Measurements from ENCODE around the gene ASB7.
"Not testable (repeated sequence)": the region's sequence is repeated elsewhere in the genome, so short reads cannot be mapped to it uniquely, and the experiment has no call there.

ASB7 gene

DNA sequence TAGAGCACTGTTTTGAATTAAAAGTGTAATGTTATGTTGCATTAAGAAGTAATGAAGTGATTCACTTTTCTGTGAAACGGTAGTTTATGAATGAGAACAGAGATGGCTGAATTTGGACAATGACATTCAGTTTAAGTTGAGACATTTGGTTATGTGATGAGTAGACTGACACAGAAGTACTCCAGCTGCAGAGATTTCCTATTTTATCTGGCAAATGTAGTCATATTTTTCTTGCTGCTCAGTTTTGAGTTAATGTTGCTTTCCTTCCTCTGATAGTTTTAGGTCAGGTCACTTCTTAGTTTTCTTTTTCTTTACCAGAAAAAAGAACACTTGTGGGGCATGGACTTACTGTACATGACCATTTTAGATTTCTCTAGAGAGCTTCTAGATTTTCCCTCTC, 51.2 kb downstream of the ASB7 start:
- DNase-seq: no peak

DNA sequence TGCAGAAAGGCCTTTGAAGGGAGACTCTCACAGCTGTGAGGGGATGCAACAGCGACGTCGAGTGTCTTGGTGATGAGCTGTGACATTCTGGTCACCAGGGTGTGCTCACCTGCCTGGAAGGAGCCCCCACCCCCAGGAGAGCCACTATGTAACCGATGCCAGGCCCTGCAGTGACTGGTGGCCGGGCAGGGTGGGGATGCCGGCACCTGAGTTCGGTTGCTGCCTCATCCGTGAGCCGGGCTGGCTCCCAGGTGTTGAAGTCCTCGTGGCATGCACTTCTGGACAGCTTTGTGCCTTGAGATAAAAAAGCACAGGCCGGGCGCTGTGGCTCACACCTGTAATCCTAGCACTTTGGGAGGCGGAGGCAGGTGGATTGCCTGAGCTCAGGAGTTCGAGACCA, 56.5 kb downstream of the ASB7 start:
- DNase-seq: no peak

DNA sequence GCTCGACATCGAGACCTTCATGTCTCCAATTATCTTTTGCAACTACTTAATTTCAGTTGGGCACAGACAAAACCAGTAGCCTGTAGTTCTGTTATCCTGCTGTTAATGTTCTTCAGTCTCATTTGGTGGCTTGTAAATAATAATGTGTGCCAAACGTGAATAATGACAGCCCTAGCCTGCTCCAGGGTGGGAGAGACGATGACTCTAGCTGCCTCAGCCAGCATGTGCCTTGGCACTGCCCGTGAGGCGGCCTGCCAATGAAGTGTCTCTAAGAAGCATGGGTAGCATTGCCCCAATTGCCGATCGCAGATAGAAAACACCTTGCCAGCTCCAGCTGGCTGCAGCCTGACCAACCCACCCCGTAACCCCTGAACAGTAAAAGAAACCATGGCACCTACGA, 58.8 kb downstream of the ASB7 start:
- DNase-seq: no peak

DNA sequence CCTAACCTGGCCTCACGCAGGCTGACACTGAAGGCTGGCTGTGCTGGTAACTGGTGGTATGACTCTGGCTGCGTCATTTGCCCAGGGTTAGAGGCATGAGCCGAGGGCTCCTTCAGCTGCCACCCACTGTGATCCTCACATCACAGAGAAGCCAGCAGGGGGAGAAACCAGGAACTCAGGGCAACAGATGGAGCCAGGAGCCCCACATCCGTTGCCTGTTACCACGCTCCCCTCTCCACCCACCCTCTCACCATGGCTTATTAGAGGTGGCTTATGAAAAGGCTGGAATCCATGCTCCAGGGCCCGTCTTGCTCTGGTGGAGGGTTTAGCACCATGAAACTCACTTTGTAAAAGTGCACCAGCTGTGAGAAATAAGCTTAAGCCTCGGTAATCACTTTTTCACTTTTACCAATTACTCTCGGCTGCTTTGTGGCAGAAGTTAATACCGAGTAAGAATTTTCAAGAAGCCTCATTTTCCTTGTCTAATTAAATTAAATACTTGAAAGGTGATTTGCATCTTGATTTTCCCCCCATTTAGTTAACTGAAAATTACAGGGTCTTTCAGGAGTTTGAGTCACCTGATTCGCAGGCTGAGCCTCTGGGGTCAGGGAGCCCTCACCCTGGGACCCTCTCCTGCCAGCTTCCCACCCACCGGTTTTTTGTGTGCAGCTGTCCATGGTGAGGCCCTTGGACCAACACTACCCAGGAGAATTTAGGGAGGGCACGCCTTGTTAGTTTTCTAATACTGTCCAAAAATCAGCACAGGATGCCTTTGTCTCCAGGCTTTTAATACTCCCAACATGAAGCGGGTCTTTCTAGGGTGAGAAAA, 60.9 kb downstream of the ASB7 start:
- no peak for DNase-seq

DNA sequence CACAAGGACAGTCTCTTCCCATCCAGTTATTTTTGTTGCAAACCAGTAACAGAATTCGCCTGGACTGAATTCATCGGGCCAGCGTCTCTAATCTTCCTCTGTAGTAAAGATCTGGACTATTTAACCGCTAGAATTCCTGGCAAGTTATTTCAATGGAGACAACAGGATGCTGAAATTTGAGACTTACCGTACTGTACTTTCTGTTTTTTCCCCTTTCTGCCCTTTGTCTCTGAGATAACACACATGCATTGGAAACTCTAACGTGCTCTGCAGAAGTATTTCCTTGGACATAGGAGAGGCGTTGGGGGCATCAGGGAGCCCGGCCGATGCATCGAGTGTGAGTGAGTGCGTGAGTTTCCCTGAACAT, 61.5 kb downstream of the ASB7 start:
- no peak for DNase-seq

DNA sequence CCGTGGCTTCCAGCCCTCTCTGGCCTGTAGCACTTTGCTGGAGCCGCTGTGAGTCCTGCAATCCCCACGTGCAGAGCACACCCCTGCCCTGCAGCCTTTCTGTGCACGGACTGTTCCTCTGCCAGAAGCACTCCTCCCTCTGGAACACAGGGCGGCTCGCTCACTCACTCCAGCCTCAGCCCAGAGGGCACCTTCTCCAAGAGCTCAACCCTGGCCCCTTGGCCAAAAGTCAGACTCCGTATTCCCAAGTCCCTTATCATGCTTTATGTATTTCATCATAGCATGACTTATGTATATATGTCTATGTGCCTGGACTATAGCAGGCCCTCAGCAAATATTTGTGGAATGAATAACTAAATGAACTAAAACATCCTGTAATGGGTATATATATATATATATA, 63.2 kb downstream of the ASB7 start:
- DNase-seq: no peak

DNA sequence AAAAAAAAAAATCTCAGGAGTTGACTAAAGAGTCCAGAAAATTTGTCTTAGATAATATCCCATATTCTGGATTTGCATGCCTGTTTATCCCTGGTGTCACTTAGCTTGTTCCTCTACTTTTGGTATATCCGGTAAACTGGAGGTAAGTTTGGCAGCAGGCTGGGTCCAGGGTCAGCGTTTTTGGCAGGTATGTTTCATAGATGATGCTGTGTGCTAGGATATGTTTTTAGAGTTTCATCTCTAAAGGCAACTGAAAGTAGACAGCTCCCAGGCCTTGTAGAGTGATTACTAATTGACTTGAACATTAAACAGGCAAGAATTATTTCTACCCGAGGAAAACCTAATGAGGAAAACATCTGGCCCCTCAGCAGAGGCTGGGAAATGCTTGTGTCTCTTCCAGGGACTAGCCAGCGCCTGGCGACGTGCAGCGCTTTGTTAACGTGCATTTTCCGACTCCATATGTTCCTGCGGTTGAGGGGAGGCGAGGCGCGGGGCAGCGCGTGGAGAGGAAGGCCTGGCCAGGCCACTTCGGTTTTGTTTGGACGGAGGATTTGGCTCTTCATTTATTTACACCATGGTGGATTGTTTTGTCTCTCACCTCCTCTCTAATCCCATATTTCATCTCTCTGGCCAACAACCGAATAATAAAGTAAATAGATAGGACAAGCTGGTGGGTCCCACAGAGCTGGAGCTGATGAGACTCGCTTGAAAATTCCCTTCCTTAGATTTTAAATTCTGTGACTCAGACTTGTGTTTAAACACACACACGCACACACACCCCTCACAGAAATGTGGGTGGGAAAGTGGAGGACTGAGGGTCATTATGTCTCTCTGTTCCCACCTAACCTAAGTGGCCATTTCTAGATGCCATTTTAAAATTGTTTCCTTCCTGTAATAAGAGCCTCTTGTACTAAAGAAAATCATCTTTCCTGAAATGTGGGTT, 65.3 kb downstream of the ASB7 start:
- no peak for DNase-seq

DNA sequence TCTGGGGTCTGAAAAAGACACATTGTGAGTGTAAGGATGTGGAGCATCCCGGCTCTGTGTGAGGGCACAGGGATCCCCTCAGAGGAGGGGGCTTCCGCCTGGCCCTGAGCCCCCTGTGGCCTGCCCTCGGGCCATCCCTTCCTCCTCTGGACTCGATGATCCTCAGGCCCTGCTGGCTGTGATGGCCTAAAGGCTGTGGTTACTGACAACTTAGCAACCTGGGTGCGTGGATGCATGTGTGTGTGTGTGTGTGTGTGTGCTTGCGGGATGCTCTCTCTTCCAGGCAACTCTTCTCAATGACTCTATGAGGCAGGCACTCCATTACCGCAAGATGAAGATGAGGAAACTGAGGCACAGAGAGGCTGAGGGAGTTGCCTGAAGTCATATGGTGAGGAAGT, 66.0 kb downstream of the ASB7 start:
- DNase-seq: no peak

DNA sequence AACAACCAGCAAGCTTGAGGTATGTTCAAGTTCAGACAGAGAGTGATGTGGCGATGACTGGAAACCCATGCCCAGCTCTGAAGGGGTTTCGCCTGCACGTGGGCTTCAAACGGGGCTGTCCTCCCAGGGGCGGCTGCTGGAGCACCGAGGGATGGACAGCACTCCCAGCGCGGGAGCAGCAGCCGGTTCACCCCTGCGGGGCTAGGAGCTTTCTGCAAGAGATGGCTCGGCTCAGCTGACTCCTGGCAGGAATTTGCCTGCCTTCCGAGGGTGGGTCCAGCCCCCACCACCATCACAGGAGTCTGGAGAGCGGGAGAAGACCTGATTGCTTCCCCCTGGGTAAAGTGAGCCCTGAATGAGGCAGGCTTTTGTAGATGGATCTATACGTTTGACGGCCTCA, 66.9 kb downstream of the ASB7 start:
- no peak for DNase-seq

DNA sequence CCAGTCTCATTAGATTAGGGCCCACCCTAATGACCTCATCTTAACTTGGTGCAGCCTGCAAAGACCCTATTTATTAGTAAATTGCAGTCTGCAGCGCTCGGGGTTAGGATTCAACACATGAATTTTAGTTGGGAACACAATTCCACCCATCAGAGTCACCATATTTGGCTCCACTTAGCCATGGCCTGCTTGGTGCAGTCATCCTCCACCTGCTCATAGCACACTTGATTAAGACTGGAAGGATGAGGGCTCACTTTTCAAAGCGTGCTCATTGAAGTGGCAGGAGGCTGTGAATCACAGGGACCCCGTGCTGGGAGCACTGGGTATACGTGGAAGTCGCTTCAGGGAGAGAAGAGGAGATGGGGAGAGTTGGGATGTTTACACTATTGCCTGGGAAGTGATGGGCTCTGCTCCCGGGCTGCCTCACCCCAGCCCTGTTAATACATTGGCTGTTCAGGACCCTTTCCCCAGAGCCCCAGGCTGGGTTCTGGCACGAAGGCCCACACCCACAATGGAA, 68.2 kb downstream of the ASB7 start:
- DNase-seq: no peak

DNA sequence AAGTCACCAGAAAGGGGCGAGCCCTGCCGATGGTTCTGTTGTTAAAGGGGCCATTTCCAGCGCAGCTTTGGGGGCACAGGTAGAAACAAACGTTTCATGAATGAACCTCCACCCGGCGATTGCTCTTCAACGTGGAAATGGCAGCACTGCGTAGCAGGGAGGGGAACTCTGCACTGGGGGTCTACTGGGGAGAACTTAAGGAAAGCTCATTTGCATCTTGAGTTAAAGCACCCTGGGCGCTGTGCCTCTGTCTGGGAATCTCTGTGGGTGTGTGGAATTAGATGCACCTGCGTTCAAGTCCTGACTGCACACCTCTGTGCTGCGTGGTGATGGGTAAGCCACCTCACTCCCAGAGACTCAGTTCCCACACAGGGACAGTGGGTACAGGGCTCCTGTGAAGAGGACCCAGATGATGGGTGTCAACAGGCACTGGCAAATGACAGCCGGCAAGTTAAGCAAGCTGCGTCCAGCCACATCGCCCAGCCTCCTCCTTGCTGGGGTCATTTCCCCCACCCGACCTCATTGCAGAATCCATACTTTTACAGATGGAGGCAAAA, 68.8 kb downstream of the ASB7 start:
- no peak for DNase-seq

DNA sequence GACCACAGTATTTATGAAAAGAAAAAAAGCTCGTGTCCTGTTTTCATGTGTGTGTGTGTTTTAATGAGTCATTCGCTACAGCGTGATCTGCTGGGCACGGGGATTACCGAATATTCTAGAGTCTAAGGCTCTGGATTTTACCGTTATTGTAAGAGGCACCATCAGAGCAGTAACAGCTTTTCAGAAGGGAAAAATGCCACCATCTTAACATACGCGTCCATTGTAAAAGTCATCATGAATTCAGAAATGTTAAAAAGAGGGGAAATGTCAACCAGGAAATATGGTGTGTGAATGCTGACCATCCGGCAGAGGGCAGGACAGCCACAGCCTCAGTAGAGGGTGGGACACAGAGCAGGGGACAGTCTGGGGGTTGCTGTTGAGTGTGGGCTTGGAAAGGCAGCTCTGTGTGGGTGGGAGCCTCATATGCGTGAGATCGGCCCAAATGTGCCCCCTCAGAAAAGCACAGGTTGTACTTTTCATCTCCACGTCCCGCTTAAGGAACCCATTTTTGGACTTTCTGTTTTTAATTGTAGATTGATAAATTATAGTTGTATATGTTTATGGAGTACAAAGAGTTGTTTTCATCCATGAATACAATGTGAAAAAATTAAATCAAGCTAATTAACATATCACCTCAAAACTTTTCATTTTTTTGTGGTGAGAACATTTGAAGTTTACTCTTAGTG, 69.6 kb downstream of the ASB7 start:
- peak; percentile 7 for DNase-seq

DNA sequence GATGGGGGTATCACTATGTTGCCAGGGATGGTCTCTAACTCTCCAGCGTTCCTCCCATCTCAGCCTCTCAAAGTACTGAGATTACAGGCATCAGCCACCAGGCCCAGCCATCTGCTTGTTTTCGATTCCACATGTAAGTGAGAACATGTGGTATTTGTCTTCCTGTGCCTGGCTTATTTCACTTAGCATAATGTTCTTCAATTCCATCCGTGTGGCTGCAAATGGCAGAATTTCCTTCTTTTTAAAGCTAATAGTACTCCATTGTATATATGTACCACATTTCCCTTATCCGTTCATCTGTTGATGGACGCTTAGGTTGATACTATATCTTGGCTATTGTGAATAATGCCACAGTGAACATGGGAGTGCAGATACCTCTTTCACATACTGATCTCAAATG, 70.6 kb downstream of the ASB7 start:
- no peak for DNase-seq

DNA sequence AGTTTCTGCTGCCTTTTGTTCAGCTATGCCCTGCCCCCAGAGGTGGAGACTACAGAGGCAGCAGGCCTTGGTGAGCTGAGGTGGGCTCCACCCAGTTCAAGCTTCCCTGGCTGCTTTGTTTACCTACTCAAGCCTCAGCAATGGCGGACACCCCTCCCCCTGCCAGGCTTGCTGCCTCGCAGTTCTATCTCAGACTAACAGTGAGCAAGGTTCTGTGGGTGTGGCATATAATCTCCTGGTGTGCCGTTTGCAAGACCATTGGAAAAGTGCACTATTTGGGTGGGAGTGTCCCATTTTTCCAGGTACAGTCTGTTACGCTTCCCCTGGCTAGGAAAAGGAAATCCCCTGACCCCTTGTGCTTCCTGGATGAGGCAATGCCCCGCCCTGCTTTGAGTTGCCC, 76.8 kb downstream of the ASB7 start:
- not testable (repeated sequence) for DNase-seq

DNA sequence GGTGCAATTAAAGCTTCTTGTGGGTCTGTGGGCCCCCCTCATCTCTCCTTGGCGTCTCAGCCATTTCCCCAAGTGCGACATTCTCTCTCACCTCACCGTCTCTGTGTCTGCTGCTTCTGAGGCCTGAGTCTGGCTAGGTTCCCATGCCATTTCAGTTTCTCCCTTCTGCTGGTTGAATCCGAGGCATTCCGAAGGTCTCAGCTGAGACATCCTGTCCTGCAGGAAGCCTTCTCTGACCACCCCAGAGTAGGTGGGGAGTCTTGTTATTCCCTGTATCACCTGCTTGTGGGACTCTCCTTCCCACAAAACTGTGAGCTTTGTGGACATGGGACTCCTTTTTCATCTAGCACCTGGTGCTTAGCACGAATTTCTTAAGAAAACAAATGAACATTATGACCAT, 78.3 kb downstream of the ASB7 start:
- no peak for DNase-seq

DNA sequence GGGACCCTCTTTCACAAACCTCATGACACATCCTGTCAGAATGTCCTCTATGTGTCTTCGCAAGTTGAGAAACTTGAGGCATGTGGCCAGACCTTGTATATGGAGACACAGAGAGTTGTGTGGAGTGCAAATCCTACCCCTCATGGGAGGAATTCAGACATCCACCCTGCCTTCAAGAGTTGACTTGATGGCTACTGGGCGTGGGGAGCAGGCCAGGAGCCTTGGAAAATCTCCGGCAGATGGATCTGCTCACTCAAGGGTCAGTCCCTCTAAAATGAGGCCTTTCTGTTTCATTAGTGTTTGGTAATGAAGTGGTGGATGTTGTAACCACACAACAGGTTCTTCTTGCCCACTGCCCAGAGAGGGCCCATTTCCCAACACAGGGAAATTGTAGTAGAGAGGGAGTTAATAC, 79.0 kb downstream of the ASB7 start:
- no peak for DNase-seq

DNA sequence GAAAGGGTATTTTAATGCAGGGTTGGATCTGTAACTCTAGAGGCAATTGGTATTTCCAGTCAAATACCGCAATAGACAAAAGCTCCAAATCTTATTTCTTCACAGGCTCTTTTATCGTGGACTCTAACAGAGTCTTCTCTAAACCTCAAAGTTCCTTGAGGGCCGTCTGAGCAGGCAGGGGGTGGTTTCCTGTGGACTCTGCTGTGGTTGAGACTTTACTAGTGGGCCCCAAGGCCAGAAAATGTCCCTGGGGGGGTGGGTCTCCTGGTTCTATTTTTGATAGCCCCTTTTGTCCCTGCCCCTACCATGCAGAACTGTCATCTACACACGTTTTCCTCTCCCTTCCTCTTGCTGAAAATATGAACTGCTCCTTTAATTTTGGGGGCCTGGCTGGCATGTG, 80.1 kb downstream of the ASB7 start:
- no peak for DNase-seq

DNA sequence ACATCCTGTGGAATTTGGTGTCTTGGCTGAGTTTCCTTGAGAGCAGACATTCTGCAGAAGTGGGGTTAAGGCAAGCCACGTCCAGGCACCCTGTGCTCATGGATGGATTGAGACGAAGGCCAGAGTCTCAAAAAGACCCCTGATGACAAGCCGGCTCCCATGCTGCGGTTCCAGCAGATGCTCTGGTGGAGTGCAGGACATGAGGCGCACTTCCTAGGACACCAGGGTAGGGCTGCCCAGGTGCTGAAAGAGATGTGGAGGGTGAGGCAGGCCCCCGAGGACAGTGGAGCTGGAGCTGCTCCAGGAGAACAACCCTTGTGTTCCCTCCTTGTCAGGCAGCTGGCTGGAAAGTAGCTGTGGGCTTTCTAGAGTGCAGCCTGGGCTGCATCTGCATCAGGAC, 81.0 kb downstream of the ASB7 start:
- DNase-seq: no peak

DNA sequence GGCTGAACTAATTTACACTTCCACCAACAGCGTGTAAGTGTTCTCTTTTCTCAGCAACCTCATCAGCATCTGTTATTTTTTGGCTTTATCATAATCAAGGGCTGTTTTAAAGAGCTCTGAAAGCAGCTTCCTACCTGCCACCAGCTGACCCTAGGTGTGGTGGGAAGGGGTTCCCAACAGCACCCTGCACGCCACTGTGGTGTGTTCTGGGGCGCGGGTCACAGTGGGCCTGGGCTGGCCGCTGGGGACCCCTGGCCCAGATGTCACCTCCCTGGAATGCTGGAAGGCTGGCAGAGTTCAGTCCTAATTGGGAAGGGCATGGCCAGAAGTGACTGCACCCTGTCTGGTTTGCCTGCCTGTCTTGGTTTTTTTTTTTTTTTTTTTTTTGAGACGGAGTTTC, 82.2 kb downstream of the ASB7 start:
- DNase-seq: no peak

DNA sequence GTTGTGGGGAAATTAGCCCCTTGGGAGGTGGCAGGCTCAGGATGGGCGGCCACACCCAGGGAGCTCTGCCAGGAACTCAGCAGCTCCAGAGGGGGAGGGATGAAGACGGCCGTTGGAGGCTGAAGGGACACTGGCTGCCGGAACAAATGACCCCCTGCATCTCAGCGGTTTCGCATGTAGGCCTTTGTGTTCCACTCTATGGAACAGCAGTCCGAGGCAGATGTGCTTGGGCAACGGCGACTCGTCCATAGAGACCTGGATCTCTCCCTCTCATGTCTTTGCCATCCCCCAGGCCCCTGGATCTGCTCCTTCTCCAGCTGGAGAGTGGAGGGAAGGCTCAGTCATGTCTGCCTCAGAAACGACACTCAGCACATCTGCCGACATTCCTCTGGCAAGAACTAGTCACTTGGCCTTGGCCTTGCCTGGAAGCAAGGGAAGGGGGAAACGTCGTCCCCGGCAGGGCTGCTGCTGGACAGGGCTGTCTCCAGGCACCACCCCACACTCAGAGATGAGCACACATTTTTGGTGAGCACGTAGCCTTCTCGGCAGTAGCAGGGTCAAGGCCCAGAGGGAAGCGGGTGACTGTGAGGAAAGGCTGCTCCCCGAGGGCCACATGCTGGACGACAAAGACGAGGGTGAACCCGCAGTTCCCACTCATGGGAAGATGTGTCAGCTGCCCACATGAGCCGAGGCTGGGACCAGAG, 83.8 kb downstream of the ASB7 start:
- DNase-seq: no peak

DNA sequence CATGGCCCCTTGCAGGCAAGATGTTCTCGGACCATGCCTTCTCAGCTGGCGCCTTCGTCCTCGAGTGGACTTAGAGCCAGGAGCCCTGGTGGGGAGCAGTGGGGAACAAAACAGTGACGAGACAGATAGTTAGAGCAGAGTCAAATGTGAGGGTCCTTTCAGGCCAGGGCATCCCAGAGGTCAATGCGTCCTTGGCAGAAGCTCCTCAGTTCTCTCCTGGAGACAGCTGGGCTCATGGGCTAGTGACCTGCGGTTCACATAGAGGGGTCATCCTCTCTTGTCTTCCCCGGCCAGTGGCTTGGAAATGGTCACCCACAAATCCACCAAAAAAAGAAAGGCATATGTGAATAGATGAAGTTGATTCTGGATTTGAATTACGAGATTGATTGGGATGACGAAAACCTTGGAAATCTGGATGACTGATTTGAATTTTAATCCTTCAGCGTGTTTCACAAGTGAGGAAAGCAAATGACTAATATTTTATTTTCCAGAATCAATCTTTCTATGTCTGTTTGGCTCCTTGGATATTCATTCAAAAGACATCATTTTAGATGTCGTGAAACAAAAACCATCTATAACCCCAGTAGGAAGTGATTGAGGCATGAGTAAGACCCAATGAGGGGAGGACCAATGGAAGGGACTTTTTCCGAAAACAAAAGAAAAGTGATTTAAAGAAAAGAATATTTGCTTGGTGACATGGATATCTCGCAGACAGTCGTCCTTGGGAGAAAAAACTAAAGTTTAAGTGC, 84.5 kb downstream of the ASB7 start:
- DNase-seq: no peak
